Islet of Langerhans (tissue), 1 donor: ENCODE results near the gene ZNF202.
"Not testable (repeated sequence)": the region's sequence is repeated elsewhere in the genome, so short reads cannot be mapped to it uniquely, and the experiment has no call there.

Experiments
- FAIRE-seq: peaks from one replicate; lab custom pipeline; 2011; peaks lifted over from hg19 to GRCh38; lab: Jason Lieb, UNC

ZNF202 gene

GRCh38 chr11:123740787-123741158, 687 bp downstream of the ZNF202 start:
- no peak for FAIRE-seq

- FAIRE-seq, result no peak
These were observed 3.1 kb downstream of the ZNF202 start for GRCh38 chr11:123738374-123738773.

- FAIRE-seq, result no peak
These were observed 4.7 kb downstream of the ZNF202 start for GRCh38 chr11:123736769-123737168.

- FAIRE-seq, result no peak
These were observed 11.9 kb downstream of the ZNF202 start for GRCh38 chr11:123729602-123730001.

- no peak for FAIRE-seq
These were observed 15.3 kb downstream of the ZNF202 start for GRCh38 chr11:123725995-123726655.

- FAIRE-seq, result peak; percentile 47
These were observed 22.0 kb downstream of the ZNF202 start for GRCh38 chr11:123719452-123719851.

- no peak for FAIRE-seq
These were observed 23.0 kb downstream of the ZNF202 start for GRCh38 chr11:123718469-123718868.

GRCh38 chr11:123718063-123718462, 23.4 kb downstream of the ZNF202 start:
- FAIRE-seq, result no peak

GRCh38 chr11:123712627-123713026, 28.8 kb downstream of the ZNF202 start:
- FAIRE-seq, result not testable (repeated sequence)

GRCh38 chr11:123707606-123708205, 33.8 kb downstream of the ZNF202 start:
- peak; percentile 87 for FAIRE-seq

- no peak for FAIRE-seq
These were observed 34.3 kb downstream of the ZNF202 start for GRCh38 chr11:123707206-123707605.

GRCh38 chr11:123704341-123704740, 37.1 kb downstream of the ZNF202 start:
- FAIRE-seq, result no peak

- FAIRE-seq, result no peak
These were observed 38.8 kb downstream of the ZNF202 start for GRCh38 chr11:123702696-123703095.

GRCh38 chr11:123702139-123702538, 39.3 kb downstream of the ZNF202 start:
- FAIRE-seq, result no peak

GRCh38 chr11:123700772-123701171, 40.7 kb downstream of the ZNF202 start:
- no peak for FAIRE-seq

- FAIRE-seq, result no peak
These were observed 42.8 kb downstream of the ZNF202 start for GRCh38 chr11:123698546-123699127.

GRCh38 chr11:123696183-123696582, 45.3 kb downstream of the ZNF202 start:
- FAIRE-seq, result no peak

- no peak for FAIRE-seq
These were observed 46.2 kb downstream of the ZNF202 start for GRCh38 chr11:123695231-123695630.

GRCh38 chr11:123694551-123694950, 46.9 kb downstream of the ZNF202 start:
- no peak for FAIRE-seq

GRCh38 chr11:123692961-123693360, 48.5 kb downstream of the ZNF202 start:
- FAIRE-seq, result no peak

- FAIRE-seq, result no peak
These were observed 51.0 kb downstream of the ZNF202 start for GRCh38 chr11:123690485-123690884.

GRCh38 chr11:123684601-123685000, 56.9 kb downstream of the ZNF202 start:
- FAIRE-seq, result no peak

- no peak for FAIRE-seq
These were observed 57.9 kb downstream of the ZNF202 start for GRCh38 chr11:123683428-123684170.
